PFSK-1 (cell line): ENCODE measurements around the gene TNRC18.

Experiments
- FOXP2 ChIP-seq: optimal IDR thresholded peaks from 2 replicates; pipeline ENCODE3; 2011; ENCODE audit warnings: borderline replicate concordance, control low read depth, inconsistent platforms; ENCODE audit not compliant: insufficient read depth; ENCODE audit errors: extremely low read length, extremely low read depth
- POLR2AphosphoS5 ChIP-seq: IDR thresholded peaks from 2 replicates; pipeline ENCODE4 v1.6.1; 2012; ENCODE audit warnings: low read depth, mild to moderate bottlenecking, control low read depth, low read length, moderate library complexity
- SIN3A ChIP-seq: IDR thresholded peaks from 2 replicates; pipeline ENCODE4 v1.6.1; 2012; ENCODE audit warnings: mild to moderate bottlenecking, low read length, moderate library complexity, borderline replicate concordance; ENCODE audit not compliant: insufficient read depth
- TAF1 ChIP-seq: IDR thresholded peaks from 2 replicates; pipeline ENCODE4 v1.6.1; 2012; ENCODE audit warnings: low read length, control low read depth, borderline replicate concordance; ENCODE audit not compliant: insufficient read depth
- TF ChIP-seq, protein P1 (sequence below), 2 experiments: IDR thresholded peaks; 2 replicates each; pipeline versions ENCODE4 v1.6.1 to v1.8.0; 2011 to 2012; ENCODE audit warnings: low read depth in 2 of 2, low read length in 2 of 2, control low read depth in 1 of 2, inconsistent platforms in 1 of 2, mild to moderate bottlenecking in 1 of 2, moderate library complexity in 1 of 2; ENCODE audit not compliant: insufficient read depth in 1 of 2

Gene TNRC18

DNA sequence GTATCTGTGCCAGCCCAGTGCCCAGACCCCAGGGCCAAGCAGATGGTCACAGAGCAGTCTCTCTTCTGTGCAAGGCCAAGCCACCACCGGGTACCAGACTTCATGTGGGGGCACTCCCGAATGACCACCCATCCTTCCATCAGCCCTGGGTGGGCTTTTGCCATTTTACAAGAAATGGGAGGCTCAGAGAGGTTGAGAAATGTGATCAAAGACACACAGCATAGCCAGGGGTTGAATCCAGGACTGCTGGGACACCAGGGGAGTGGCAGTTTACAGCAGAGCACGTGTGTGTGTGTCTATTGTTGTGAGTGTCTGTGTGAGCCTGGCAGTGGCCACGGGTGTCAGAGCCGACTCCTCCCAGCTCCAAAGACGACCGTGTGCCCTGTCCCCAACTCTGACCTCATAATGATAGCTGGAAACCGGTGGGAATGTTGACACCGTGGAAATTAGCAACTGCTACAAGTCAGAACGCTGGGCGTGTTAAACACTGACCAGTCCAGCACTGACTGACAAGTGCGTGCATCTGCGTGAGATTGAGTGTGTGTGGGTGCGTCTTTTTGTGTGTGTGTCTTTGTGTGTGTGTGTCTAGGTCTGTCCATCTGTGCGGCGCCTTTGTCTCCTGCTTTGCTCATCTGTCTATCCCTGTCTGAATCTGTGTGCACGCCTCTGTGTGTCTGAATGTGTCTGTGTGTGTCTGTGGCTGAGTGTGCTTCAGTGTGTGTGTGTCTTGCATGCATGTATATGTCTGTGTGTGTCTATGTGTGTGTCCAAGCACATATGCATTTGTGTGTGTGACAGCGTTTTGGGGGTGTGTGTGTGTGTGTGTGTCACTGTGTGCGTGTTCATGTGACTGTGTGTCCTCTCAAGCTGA, 158.1 kb downstream of the TNRC18 start:
- TF ChIP-seq SIN3A (no peak), FOXP2 (no peak), POLR2AphosphoS5 (no peak), TAF1 (no peak)
- TF ChIP-seq, protein P1, sequence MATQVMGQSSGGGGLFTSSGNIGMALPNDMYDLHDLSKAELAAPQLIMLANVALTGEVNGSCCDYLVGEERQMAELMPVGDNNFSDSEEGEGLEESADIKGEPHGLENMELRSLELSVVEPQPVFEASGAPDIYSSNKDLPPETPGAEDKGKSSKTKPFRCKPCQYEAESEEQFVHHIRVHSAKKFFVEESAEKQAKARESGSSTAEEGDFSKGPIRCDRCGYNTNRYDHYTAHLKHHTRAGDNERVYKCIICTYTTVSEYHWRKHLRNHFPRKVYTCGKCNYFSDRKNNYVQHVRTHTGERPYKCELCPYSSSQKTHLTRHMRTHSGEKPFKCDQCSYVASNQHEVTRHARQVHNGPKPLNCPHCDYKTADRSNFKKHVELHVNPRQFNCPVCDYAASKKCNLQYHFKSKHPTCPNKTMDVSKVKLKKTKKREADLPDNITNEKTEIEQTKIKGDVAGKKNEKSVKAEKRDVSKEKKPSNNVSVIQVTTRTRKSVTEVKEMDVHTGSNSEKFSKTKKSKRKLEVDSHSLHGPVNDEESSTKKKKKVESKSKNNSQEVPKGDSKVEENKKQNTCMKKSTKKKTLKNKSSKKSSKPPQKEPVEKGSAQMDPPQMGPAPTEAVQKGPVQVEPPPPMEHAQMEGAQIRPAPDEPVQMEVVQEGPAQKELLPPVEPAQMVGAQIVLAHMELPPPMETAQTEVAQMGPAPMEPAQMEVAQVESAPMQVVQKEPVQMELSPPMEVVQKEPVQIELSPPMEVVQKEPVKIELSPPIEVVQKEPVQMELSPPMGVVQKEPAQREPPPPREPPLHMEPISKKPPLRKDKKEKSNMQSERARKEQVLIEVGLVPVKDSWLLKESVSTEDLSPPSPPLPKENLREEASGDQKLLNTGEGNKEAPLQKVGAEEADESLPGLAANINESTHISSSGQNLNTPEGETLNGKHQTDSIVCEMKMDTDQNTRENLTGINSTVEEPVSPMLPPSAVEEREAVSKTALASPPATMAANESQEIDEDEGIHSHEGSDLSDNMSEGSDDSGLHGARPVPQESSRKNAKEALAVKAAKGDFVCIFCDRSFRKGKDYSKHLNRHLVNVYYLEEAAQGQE (IDR thresholded peaks at IDR 0.05; ENCODE audit: insufficient read depth in 1 of 2, low read depth in 2 of 2, low read length in 2 of 2), result no peak
